ENCODE data around the gene LAD1. TPM values are rescaled to one million over a fixed set of nuclear protein-coding genes. Genes with fewer than 3 reads are reported as not detected.
A peak's percentile ranks its signal among the peaks of the same experiment; 100 is the strongest.

The LAD1 gene
- total RNA-seq, 1 donor from 2014 or later = 1.2 TPM

DNA sequence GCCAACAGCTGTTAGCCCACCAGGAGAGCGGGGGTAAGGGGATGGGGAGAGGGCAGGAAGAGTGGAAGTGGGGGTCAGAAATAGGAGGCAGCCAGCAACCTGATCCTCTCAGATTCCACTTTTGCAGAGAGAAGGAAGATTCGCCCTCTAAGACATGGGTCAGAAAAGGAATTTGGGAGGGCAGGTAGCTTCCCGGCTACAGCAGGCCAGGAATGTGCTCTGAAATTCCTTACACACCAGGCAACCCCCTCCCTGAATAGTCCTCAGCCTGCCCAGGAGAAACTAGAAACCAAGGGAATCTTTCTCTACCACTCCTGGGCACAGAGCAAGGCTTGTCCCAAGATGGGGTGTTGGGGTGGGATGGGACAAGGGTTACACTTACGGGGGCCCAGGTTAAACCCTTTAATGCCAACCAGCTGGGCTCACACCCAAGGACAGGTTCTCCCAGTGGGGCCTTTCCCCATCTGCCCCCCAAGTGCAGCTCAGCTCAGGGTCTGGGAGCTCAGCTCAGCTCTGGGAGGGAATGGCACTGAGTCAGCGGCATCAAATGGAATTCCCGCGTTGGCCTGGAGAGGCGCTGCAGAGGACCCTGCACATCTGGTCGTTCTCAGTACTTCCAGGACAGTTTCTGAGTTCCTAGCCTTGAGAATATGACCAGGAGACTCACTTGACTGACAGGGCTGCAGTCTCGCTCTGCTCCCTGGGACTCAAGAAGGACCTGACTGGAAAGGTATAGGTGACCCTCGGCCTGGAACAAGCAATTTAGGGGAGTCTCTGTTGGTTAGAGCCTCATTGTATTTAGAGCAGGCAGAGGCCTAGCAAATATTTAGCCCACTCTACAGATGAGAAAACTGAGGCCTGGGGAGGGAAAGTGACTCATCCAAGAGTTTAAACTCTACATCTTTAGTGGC lies 22.4 kb downstream of the LAD1 start:
- Histone ChIP-seq H3K4me2 (ENCODE audit: low read length) (peak overlapping the region; percentile 42), H3K9me3 (ENCODE audit: insufficient read depth, low read depth, low read length) (no peaks in the 10 kb centered on the region), H3K79me2 (ENCODE audit: insufficient read depth, low read length) (no peaks in the 10 kb centered on the region), H3K4me3 (ENCODE audit: insufficient read depth, low read depth, low read length) (no peak overlapping the region), H2AFZ (ENCODE audit: low read depth, low read length) (no peak overlapping the region), H3K27me3 (ENCODE audit: insufficient read depth, low read length) (peaks cover 31% of the 10 kb centered on the region), H4K20me1 (ENCODE audit: insufficient read depth, low read length) (no peaks in the 10 kb centered on the region), H3K27ac (ENCODE audit: low read depth, low read length) (no peak overlapping the region), H3K4me1 (ENCODE audit: insufficient read depth, low read length) (peaks cover 12% of the 10 kb centered on the region), H3K36me3 (ENCODE audit: insufficient read depth, low read length) (no peaks in the 10 kb centered on the region), H3K9ac (ENCODE audit: low read length) (no peak overlapping the region)
- TF ChIP-seq, protein P1, sequence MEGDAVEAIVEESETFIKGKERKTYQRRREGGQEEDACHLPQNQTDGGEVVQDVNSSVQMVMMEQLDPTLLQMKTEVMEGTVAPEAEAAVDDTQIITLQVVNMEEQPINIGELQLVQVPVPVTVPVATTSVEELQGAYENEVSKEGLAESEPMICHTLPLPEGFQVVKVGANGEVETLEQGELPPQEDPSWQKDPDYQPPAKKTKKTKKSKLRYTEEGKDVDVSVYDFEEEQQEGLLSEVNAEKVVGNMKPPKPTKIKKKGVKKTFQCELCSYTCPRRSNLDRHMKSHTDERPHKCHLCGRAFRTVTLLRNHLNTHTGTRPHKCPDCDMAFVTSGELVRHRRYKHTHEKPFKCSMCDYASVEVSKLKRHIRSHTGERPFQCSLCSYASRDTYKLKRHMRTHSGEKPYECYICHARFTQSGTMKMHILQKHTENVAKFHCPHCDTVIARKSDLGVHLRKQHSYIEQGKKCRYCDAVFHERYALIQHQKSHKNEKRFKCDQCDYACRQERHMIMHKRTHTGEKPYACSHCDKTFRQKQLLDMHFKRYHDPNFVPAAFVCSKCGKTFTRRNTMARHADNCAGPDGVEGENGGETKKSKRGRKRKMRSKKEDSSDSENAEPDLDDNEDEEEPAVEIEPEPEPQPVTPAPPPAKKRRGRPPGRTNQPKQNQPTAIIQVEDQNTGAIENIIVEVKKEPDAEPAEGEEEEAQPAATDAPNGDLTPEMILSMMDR (IDR thresholded peaks at IDR 0.05; ENCODE audit: insufficient read depth, low read depth, low read length) = peak; percentile 74
- TF ChIP-seq EZH2 (IDR thresholded peaks at IDR 0.05; ENCODE audit: insufficient read depth, low read length) = no peak
- H3K9me3 Mint-ChIP-seq (ENCODE audit: unreplicated experiment) = no peaks in the 10 kb centered on the region
- H3K27ac Mint-ChIP-seq (ENCODE audit: unreplicated experiment) = peak overlapping the region; percentile 69
- H3K27me3 Mint-ChIP-seq (ENCODE audit: low read depth, unreplicated experiment) = peaks cover 45% of the 10 kb centered on the region
- DNase-seq (ENCODE audit: low read depth) (peak; percentile 16), FAIRE-seq (no peak)
- peaks cover 9% of the 10 kb centered on the region for H3K4me1 Mint-ChIP-seq (ENCODE audit: low read depth, unreplicated experiment)
- peak overlapping the region; percentile 20 for H3K4me3 Mint-ChIP-seq (ENCODE audit: unreplicated experiment)
- H3K36me3 Mint-ChIP-seq (ENCODE audit: low read depth, unreplicated experiment) = no peaks in the 10 kb centered on the region

DNA sequence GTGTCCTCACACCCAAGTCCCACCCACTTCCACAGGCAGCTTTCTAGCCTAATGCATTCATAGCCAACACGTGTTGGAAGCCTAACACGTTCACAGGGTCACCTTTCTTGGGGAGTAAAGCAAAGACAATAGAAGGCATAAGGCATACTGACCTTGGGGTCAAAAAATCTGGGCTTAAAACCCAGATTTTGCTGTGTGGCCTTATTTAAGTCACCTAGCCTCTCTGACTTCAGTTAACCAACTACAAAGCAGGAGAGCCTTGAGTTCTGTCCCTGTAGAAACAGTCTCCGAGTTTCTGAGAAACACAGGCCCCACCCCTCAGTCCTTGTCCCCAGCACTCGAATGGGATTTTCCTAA lies 23.0 kb downstream of the LAD1 start:
- Mint-ChIP-seq H3K36me3 (ENCODE audit: low read depth, unreplicated experiment) (no peaks in the 10 kb centered on the region), H3K9me3 (ENCODE audit: unreplicated experiment) (no peaks in the 10 kb centered on the region), H3K27ac (ENCODE audit: unreplicated experiment) (no peak overlapping the region), H3K27me3 (ENCODE audit: low read depth, unreplicated experiment) (peaks cover 48% of the 10 kb centered on the region), H3K4me3 (ENCODE audit: unreplicated experiment) (peak overlapping the region; percentile 20), H3K4me1 (ENCODE audit: low read depth, unreplicated experiment) (peaks cover 9% of the 10 kb centered on the region)
- FAIRE-seq (no peak), DNase-seq (ENCODE audit: low read depth) (no peak)
- peaks cover 36% of the 10 kb centered on the region for H3K27me3 ChIP-seq (ENCODE audit: insufficient read depth, low read length)
- no peak overlapping the region for H3K4me3 ChIP-seq (ENCODE audit: insufficient read depth, low read depth, low read length)
- H3K27ac ChIP-seq (ENCODE audit: low read depth, low read length) = no peak overlapping the region
- no peak for TF ChIP-seq EZH2 (IDR thresholded peaks at IDR 0.05; ENCODE audit: insufficient read depth, low read length)
- TF ChIP-seq, protein P1 (IDR thresholded peaks at IDR 0.05; ENCODE audit: insufficient read depth, low read depth, low read length) = no peak
- peaks cover 12% of the 10 kb centered on the region for H3K4me1 ChIP-seq (ENCODE audit: insufficient read depth, low read length)
- no peaks in the 10 kb centered on the region for H3K36me3 ChIP-seq (ENCODE audit: insufficient read depth, low read length)
- no peaks in the 10 kb centered on the region for H3K9me3 ChIP-seq (ENCODE audit: insufficient read depth, low read depth, low read length)
- H4K20me1 ChIP-seq (ENCODE audit: insufficient read depth, low read length) = no peaks in the 10 kb centered on the region
- no peak overlapping the region for H3K9ac ChIP-seq (ENCODE audit: low read length)
- H3K4me2 ChIP-seq (ENCODE audit: low read length) = peak overlapping the region; percentile 42
- no peak overlapping the region for H2AFZ ChIP-seq (ENCODE audit: low read depth, low read length)
- no peaks in the 10 kb centered on the region for H3K79me2 ChIP-seq (ENCODE audit: insufficient read depth, low read length)

DNA sequence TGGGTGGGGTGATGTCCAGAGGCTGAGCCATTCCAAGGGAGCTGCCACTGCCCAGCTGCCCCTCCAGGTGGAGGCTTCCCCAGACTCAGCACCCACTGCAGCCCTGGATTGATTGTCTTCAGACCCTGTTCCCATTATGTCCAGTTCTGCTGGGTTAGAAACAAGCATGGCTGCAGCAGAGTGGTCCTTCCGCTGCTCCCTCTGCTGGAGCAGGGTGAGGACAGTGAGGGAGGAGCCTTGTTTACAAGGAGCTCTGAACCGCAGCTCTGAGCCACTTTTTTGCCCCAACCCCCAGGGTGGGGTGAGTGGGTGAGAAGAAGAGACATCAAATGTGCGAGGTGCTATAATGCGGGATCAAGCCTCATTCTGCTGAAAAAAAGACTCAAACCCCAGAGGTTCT lies 24.0 kb downstream of the LAD1 start:
- H3K27me3 Mint-ChIP-seq (ENCODE audit: low read depth, unreplicated experiment) = peaks cover 49% of the 10 kb centered on the region
- DNase-seq (ENCODE audit: low read depth) = no peak
- H3K4me1 ChIP-seq (ENCODE audit: insufficient read depth, low read length) = peaks cover 12% of the 10 kb centered on the region
- no peaks in the 10 kb centered on the region for H3K36me3 ChIP-seq (ENCODE audit: insufficient read depth, low read length)
- H3K27me3 ChIP-seq (ENCODE audit: insufficient read depth, low read length) = peaks cover 44% of the 10 kb centered on the region
- no peak overlapping the region for H3K27ac ChIP-seq (ENCODE audit: low read depth, low read length)
- FAIRE-seq = no peak
- peaks cover 3% of the 10 kb centered on the region for H3K9me3 Mint-ChIP-seq (ENCODE audit: unreplicated experiment)
- H4K20me1 ChIP-seq (ENCODE audit: insufficient read depth, low read length) = no peaks in the 10 kb centered on the region
- H3K4me2 ChIP-seq (ENCODE audit: low read length) = no peak overlapping the region
- H3K4me1 Mint-ChIP-seq (ENCODE audit: low read depth, unreplicated experiment) = peaks cover 12% of the 10 kb centered on the region
- H3K9me3 ChIP-seq (ENCODE audit: insufficient read depth, low read depth, low read length) = no peaks in the 10 kb centered on the region
- H3K79me2 ChIP-seq (ENCODE audit: insufficient read depth, low read length) = no peaks in the 10 kb centered on the region
- H2AFZ ChIP-seq (ENCODE audit: low read depth, low read length) = no peak overlapping the region
- TF ChIP-seq, protein P1 (IDR thresholded peaks at IDR 0.05; ENCODE audit: insufficient read depth, low read depth, low read length) = no peak
- TF ChIP-seq EZH2 (IDR thresholded peaks at IDR 0.05; ENCODE audit: insufficient read depth, low read length) = no peak
- H3K9ac ChIP-seq (ENCODE audit: low read length) = no peak overlapping the region
- no peak overlapping the region for H3K27ac Mint-ChIP-seq (ENCODE audit: unreplicated experiment)
- H3K4me3 Mint-ChIP-seq (ENCODE audit: unreplicated experiment) = no peak overlapping the region
- H3K36me3 Mint-ChIP-seq (ENCODE audit: low read depth, unreplicated experiment) = no peaks in the 10 kb centered on the region
- H3K4me3 ChIP-seq (ENCODE audit: insufficient read depth, low read depth, low read length) = no peak overlapping the region

All from astrocyte (in vitro differentiated cells and primary cell).